ENCODE data around the gene SLAIN1.

SLAIN1 gene

DNA sequence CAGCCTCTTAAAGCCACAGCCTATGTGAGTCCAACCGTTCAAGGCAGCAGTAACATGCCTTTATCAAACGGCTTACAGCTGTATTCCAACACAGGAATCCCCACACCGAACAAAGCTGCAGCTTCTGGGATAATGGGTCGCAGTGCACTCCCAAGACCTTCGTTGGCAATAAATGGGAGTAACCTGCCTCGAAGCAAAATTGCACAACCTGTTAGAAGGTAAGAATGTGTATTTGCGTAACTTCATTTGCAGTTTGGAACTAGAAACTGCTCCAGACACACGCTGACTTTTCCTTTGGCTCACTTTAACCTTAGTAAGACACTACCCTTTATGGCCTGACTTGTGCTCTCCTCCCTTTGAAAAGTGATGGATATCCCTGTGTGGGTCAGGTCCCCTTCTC lies 63.4 kb downstream of the SLAIN1 start:
- Histone ChIP-seq H3K27me3 (no peaks in the 10 kb centered on the region), H3K4me3 (ENCODE audit: low read depth, low read length) (no peak overlapping the region), H3K4me1 (no peaks in the 10 kb centered on the region), H3K9me3 (no peaks in the 10 kb centered on the region), H3K36me3 (no peaks in the 10 kb centered on the region)
- no peak for TF ChIP-seq CTCF (IDR thresholded peaks at IDR 0.05; ENCODE audit: low read depth, low read length)
- DNase-seq, result no peak

DNA sequence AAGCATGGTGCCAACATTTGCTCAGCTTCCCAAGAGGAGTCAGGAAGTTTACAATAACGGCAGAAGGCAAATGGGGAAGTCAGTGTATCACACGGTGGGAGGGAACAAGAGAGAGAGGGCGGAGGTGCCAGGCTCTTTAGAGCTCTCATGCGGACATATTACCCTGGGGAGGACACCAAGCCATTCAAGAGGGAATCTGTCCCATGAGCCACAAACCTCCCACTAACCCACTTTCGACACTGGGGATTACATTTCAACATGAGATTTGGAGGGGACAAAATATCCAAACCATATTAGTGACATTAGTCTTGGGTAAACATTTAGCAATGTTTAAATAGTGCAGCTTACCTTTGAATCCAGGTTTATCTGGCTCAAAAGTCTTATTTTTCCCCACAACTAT lies 69.9 kb downstream of the SLAIN1 start:
- H3K4me1 ChIP-seq, result no peaks in the 10 kb centered on the region
- no peaks in the 10 kb centered on the region for H3K9me3 ChIP-seq
- no peak overlapping the region for H3K4me3 ChIP-seq (ENCODE audit: low read depth, low read length)
- no peak for DNase-seq
- peaks cover 8% of the 10 kb centered on the region for H3K27me3 ChIP-seq
- H3K36me3 ChIP-seq, result no peaks in the 10 kb centered on the region
- TF ChIP-seq CTCF (IDR thresholded peaks at IDR 0.05; ENCODE audit: low read depth, low read length), result no peak

DNA sequence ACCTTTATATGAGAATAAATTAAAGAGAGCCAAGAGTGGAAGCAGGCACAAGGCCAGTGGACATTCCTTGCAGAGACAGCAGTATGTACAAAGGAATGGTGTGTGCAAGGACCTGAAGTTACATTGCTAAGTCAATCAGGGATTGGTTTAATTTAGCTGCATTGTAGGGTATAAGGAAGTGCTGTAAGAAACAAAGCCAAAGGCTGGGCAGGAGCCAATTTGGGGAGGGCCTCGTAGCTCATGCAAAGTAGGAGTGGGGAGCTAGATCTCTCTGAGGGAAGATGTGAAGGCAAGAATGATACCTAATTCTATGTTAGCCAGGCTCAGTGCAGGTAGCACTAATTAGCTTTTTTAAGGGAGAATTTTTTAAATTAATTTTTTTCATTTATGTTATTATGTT lies 76.7 kb downstream of the SLAIN1 start:
- no peak overlapping the region for H3K4me3 ChIP-seq (ENCODE audit: low read depth, low read length)
- TF ChIP-seq CTCF (IDR thresholded peaks at IDR 0.05; ENCODE audit: low read depth, low read length), result no peak

GRCh38 chr13:77776704-77777103 lies 79.2 kb downstream of the SLAIN1 start:
- TF ChIP-seq CTCF (IDR thresholded peaks at IDR 0.05; ENCODE audit: low read depth, low read length), result no peak
- no peaks in the 10 kb centered on the region for H3K36me3 ChIP-seq
- H3K4me1 ChIP-seq, result no peaks in the 10 kb centered on the region
- H3K27me3 ChIP-seq, result no peaks in the 10 kb centered on the region
- no peak for DNase-seq
- H3K9me3 ChIP-seq, result no peaks in the 10 kb centered on the region
- H3K4me3 ChIP-seq (ENCODE audit: low read depth, low read length), result no peak overlapping the region

More for the DNA sequence above, 76.7 kb downstream of the SLAIN1 start:
- H3K36me3 ChIP-seq, result no peaks in the 10 kb centered on the region
- no peak for DNase-seq
- no peaks in the 10 kb centered on the region for H3K4me1 ChIP-seq
- no peaks in the 10 kb centered on the region for H3K9me3 ChIP-seq
- H3K27me3 ChIP-seq, result peaks cover 8% of the 10 kb centered on the region

DNA sequence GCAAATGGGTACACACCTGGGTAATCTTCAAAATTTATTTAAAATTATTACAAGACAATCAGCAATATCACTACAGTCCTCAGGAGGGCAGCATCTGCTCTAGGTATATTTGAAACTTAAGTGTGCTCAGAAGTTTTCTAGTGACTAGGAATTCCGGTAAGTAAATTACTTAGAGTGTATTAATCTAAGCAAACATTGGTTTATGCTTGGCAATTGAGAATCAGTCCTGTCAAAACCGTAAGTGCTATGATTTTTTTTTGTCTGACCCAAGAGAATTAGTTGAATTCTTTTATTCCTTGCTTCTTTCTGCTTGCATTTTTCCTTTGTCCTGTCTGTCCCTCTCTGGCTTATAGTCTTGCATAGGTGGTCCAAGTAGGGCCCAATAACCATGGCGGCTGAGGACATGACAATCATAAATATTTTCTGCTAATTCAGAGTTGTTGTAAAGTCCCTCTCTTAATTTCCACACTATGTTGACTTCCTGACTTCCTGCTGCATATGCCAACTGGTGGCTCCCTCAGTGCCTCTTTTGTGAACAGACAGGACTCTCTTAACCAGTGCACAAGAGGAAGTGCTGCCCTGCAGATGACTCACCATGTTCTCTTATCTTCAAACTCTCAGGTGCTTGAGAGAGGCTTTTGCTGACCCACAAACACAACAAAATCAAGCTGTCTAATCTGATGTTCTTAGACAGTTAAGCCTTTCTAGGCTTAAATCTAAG lies 82.2 kb downstream of the SLAIN1 start:
- peak; percentile 64 for TF ChIP-seq CTCF (IDR thresholded peaks at IDR 0.05; ENCODE audit: low read depth, low read length)
- Histone ChIP-seq H3K9me3 (no peaks in the 10 kb centered on the region), H3K4me3 (ENCODE audit: low read depth, low read length) (no peak overlapping the region), H3K27me3 (no peaks in the 10 kb centered on the region), H3K36me3 (no peaks in the 10 kb centered on the region), H3K4me1 (no peaks in the 10 kb centered on the region; the same call in 1 of the 2 replicates)
- DNase-seq, result peak; percentile 24

GRCh38 chr13:77781808-77782207 lies 84.3 kb downstream of the SLAIN1 start:
- H3K27me3 ChIP-seq, result no peaks in the 10 kb centered on the region
- TF ChIP-seq CTCF (IDR thresholded peaks at IDR 0.05; ENCODE audit: low read depth, low read length), result no peak
- H3K36me3 ChIP-seq, result no peaks in the 10 kb centered on the region
- H3K4me1 ChIP-seq, result no peaks in the 10 kb centered on the region; the same call in 1 of the 2 replicates
- H3K9me3 ChIP-seq, result no peaks in the 10 kb centered on the region
- H3K4me3 ChIP-seq (ENCODE audit: low read depth, low read length), result no peak overlapping the region
- DNase-seq, result no peak

Measured in BE2C (cell line).